ENCODE measurements around the gene SLIT1.

SLIT1 gene

DNA sequence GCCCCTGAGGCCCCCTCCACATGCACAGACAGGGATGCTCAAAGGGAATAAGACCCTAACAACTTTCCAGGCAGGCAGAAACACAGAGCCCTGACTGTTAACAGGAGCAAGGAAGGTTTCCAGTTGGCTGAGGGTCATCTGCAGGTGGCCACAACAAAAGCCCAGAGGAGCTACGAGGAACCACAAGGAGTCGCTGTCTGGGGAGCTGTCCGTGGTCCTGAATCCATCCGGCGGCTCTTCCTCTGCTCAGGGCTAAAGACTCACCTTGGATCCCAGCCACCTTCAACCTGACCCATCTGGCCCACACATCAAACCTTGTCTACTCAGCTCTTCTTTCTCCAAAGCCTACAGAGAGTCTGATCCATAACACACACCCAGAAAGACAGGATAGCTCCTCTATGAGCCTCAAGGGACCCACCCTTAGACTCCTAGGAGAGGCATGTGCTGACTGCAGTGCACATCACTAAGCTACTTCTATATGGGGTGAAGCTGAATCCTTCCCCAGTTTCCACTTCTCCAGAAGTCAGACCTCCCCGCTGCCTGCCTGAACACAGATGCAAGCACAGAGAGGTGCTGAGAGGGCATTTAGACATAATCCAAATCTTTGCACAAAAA lies 104.0 kb downstream of the SLIT1 start:
- H3K9me3 ChIP-seq (ENCODE audit: low read length), result no peaks in the 10 kb centered on the region
- H3K36me3 ChIP-seq (ENCODE audit: insufficient read depth, low read length), result no peaks in the 10 kb centered on the region
- no peak overlapping the region for H2AFZ ChIP-seq (ENCODE audit: low read length)
- H3K79me2 ChIP-seq (ENCODE audit: insufficient read depth, low read length), result no peaks in the 10 kb centered on the region
- H3K27ac ChIP-seq (ENCODE audit: low read depth, low read length, poor library complexity, severe bottlenecking), result no peak overlapping the region
- H4K20me1 ChIP-seq (ENCODE audit: insufficient read depth, low read length), result no peaks in the 10 kb centered on the region
- no peaks in the 10 kb centered on the region for H3F3A ChIP-seq (ENCODE audit: insufficient read depth, low read length)
- no peak overlapping the region for H3K4me2 ChIP-seq (ENCODE audit: low read length)
- H3K4me3 ChIP-seq (ENCODE audit: low read depth, low read length, poor library complexity, severe bottlenecking), result no peak overlapping the region
- TF ChIP-seq, protein P1, sequence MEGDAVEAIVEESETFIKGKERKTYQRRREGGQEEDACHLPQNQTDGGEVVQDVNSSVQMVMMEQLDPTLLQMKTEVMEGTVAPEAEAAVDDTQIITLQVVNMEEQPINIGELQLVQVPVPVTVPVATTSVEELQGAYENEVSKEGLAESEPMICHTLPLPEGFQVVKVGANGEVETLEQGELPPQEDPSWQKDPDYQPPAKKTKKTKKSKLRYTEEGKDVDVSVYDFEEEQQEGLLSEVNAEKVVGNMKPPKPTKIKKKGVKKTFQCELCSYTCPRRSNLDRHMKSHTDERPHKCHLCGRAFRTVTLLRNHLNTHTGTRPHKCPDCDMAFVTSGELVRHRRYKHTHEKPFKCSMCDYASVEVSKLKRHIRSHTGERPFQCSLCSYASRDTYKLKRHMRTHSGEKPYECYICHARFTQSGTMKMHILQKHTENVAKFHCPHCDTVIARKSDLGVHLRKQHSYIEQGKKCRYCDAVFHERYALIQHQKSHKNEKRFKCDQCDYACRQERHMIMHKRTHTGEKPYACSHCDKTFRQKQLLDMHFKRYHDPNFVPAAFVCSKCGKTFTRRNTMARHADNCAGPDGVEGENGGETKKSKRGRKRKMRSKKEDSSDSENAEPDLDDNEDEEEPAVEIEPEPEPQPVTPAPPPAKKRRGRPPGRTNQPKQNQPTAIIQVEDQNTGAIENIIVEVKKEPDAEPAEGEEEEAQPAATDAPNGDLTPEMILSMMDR (IDR thresholded peaks at IDR 0.05; ENCODE audit: low read length), result peak; percentile 56
- TF ChIP-seq EZH2 (IDR thresholded peaks at IDR 0.05; ENCODE audit: borderline replicate concordance, low read length), result no peak
- H3K4me1 ChIP-seq (ENCODE audit: insufficient read depth, low read length, severe bottlenecking), result no peaks in the 10 kb centered on the region
- no peaks in the 10 kb centered on the region for H3K9me2 ChIP-seq (ENCODE audit: low read depth, low read length)
- H3K27me3 ChIP-seq (ENCODE audit: insufficient read depth, low read length), result no peaks in the 10 kb centered on the region
- H3K9ac ChIP-seq (ENCODE audit: low read length), result no peak overlapping the region

DNA sequence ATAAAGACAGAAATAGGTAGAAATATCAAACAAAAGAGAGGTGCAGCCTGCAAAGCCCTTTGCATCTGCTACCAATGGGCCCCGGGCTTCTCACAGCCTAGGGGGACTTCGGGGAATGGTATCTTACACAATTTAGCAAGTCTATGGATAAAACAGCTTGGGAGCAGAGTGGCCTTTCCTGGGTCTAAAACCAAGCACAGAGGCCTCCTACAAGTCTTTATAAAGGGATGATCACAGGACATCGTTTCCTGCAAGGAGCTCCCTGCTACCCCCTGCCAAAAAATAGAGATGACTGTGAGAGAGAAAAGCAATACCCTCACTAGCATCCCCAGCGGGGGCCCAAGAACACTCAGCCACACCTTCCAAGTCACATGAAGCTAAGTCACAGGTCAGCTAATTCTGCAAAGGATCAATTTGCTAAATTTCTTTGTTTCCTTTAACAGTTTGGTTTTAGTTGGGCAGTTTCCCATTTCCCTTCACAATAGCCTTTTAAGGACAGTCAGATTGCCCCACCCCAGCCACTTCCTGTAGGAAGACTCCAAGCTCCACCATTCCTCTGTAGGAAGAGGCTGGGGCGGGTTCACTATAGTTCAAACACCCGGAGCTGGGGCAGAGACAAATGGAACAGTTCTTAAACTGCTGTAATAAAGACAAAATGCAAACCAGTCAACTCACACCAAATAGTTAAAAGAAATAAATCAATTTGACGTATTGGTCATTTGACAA lies 105.5 kb downstream of the SLIT1 start:
- Histone ChIP-seq H3K4me2 (ENCODE audit: low read length) (no peak overlapping the region), H3K9ac (ENCODE audit: low read length) (no peak overlapping the region), H3F3A (ENCODE audit: insufficient read depth, low read length) (no peaks in the 10 kb centered on the region), H3K9me3 (ENCODE audit: low read length) (no peaks in the 10 kb centered on the region), H3K4me1 (ENCODE audit: insufficient read depth, low read length, severe bottlenecking) (no peaks in the 10 kb centered on the region), H3K4me3 (ENCODE audit: low read depth, low read length, poor library complexity, severe bottlenecking) (no peak overlapping the region), H3K79me2 (ENCODE audit: insufficient read depth, low read length) (no peaks in the 10 kb centered on the region), H4K20me1 (ENCODE audit: insufficient read depth, low read length) (no peaks in the 10 kb centered on the region), H3K36me3 (ENCODE audit: insufficient read depth, low read length) (no peaks in the 10 kb centered on the region), H3K9me2 (ENCODE audit: low read depth, low read length) (no peaks in the 10 kb centered on the region), H3K27me3 (ENCODE audit: insufficient read depth, low read length) (no peaks in the 10 kb centered on the region), H2AFZ (ENCODE audit: low read length) (no peak overlapping the region), H3K27ac (ENCODE audit: low read depth, low read length, poor library complexity, severe bottlenecking) (no peak overlapping the region)
- TF ChIP-seq EZH2 (IDR thresholded peaks at IDR 0.05; ENCODE audit: borderline replicate concordance, low read length), result no peak
- TF ChIP-seq, protein P1 (IDR thresholded peaks at IDR 0.05; ENCODE audit: low read length), result no peak

DNA sequence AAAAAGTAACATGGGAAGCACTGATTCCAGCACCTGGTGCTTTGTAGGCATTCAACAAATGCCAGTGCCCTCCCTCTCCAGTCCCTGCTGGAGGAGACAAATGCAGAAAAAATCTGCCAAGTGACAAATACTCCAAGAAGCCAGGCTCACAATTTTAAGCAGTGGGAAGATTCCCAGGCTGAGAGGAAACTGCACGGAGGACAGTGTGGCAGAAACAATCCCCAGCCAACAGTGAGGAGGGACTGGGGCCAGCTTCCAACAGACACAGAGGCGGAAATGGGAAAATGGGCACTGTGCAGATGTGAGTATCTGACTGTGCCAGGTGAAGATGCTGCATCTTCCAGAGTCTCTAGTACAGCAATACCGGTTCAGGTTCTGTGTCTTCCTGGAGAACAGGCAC lies 106.3 kb downstream of the SLIT1 start:
- H3F3A ChIP-seq (ENCODE audit: insufficient read depth, low read length), result no peaks in the 10 kb centered on the region
- no peak overlapping the region for H3K9ac ChIP-seq (ENCODE audit: low read length)
- no peaks in the 10 kb centered on the region for H3K4me1 ChIP-seq (ENCODE audit: insufficient read depth, low read length, severe bottlenecking)
- no peaks in the 10 kb centered on the region for H3K9me3 ChIP-seq (ENCODE audit: low read length)
- H3K4me3 ChIP-seq (ENCODE audit: low read depth, low read length, poor library complexity, severe bottlenecking), result no peak overlapping the region
- H4K20me1 ChIP-seq (ENCODE audit: insufficient read depth, low read length), result no peaks in the 10 kb centered on the region
- H3K27ac ChIP-seq (ENCODE audit: low read depth, low read length, poor library complexity, severe bottlenecking), result no peak overlapping the region
- no peak overlapping the region for H2AFZ ChIP-seq (ENCODE audit: low read length)
- H3K79me2 ChIP-seq (ENCODE audit: insufficient read depth, low read length), result no peaks in the 10 kb centered on the region
- no peaks in the 10 kb centered on the region for H3K27me3 ChIP-seq (ENCODE audit: insufficient read depth, low read length)
- H3K4me2 ChIP-seq (ENCODE audit: low read length), result no peak overlapping the region
- H3K36me3 ChIP-seq (ENCODE audit: insufficient read depth, low read length), result no peaks in the 10 kb centered on the region
- no peaks in the 10 kb centered on the region for H3K9me2 ChIP-seq (ENCODE audit: low read depth, low read length)
- TF ChIP-seq, protein P1 (IDR thresholded peaks at IDR 0.05; ENCODE audit: low read length), result no peak
- no peak for TF ChIP-seq EZH2 (IDR thresholded peaks at IDR 0.05; ENCODE audit: borderline replicate concordance, low read length)
